ENCODE results near the gene PINLYP.

PINLYP gene

DNA sequence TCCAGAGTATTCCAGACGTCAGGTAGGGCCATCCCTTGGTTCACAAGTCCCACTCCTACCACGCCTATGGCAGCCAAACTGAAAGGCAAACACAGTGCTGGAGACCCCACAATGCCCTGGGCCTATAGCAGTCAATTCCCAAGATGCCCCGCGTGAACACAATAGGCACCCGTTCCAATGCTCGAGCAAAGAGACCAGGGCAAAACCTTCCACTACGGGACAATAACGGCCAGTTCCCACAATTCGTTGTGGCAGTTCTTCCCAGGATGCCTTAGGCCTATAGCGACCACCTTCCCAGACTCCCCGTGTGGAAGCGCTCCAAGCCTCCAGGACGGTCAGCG is 43.3 kb downstream of the PINLYP start:
- DNase-seq (ENCODE audit: low read depth in 1 of 2, low spot score in 1 of 2) = peak; percentile 65 to 73
- TF ChIP-seq, protein P1, sequence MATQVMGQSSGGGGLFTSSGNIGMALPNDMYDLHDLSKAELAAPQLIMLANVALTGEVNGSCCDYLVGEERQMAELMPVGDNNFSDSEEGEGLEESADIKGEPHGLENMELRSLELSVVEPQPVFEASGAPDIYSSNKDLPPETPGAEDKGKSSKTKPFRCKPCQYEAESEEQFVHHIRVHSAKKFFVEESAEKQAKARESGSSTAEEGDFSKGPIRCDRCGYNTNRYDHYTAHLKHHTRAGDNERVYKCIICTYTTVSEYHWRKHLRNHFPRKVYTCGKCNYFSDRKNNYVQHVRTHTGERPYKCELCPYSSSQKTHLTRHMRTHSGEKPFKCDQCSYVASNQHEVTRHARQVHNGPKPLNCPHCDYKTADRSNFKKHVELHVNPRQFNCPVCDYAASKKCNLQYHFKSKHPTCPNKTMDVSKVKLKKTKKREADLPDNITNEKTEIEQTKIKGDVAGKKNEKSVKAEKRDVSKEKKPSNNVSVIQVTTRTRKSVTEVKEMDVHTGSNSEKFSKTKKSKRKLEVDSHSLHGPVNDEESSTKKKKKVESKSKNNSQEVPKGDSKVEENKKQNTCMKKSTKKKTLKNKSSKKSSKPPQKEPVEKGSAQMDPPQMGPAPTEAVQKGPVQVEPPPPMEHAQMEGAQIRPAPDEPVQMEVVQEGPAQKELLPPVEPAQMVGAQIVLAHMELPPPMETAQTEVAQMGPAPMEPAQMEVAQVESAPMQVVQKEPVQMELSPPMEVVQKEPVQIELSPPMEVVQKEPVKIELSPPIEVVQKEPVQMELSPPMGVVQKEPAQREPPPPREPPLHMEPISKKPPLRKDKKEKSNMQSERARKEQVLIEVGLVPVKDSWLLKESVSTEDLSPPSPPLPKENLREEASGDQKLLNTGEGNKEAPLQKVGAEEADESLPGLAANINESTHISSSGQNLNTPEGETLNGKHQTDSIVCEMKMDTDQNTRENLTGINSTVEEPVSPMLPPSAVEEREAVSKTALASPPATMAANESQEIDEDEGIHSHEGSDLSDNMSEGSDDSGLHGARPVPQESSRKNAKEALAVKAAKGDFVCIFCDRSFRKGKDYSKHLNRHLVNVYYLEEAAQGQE (IDR thresholded peaks at IDR 0.05; ENCODE audit: insufficient replicate concordance, low read depth) = no peak
- TF ChIP-seq GABPA (IDR thresholded peaks at IDR 0.05; ENCODE audit: low read depth) = no peak
- TF ChIP-seq, protein P2, sequence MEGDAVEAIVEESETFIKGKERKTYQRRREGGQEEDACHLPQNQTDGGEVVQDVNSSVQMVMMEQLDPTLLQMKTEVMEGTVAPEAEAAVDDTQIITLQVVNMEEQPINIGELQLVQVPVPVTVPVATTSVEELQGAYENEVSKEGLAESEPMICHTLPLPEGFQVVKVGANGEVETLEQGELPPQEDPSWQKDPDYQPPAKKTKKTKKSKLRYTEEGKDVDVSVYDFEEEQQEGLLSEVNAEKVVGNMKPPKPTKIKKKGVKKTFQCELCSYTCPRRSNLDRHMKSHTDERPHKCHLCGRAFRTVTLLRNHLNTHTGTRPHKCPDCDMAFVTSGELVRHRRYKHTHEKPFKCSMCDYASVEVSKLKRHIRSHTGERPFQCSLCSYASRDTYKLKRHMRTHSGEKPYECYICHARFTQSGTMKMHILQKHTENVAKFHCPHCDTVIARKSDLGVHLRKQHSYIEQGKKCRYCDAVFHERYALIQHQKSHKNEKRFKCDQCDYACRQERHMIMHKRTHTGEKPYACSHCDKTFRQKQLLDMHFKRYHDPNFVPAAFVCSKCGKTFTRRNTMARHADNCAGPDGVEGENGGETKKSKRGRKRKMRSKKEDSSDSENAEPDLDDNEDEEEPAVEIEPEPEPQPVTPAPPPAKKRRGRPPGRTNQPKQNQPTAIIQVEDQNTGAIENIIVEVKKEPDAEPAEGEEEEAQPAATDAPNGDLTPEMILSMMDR (IDR thresholded peaks at IDR 0.05; ENCODE audit: insufficient read depth, low read length) = no peak
- Histone ChIP-seq H3K27ac (replicated peaks) (peak overlapping the region; percentile 89), H3K4me3 (replicated peaks; ENCODE audit: insufficient read depth, low read length) (peak overlapping the region; percentile 72), H3K27me3 (ENCODE audit: insufficient read depth, poor library complexity, severe bottlenecking) (no peaks in the 10 kb centered on the region)

DNA sequence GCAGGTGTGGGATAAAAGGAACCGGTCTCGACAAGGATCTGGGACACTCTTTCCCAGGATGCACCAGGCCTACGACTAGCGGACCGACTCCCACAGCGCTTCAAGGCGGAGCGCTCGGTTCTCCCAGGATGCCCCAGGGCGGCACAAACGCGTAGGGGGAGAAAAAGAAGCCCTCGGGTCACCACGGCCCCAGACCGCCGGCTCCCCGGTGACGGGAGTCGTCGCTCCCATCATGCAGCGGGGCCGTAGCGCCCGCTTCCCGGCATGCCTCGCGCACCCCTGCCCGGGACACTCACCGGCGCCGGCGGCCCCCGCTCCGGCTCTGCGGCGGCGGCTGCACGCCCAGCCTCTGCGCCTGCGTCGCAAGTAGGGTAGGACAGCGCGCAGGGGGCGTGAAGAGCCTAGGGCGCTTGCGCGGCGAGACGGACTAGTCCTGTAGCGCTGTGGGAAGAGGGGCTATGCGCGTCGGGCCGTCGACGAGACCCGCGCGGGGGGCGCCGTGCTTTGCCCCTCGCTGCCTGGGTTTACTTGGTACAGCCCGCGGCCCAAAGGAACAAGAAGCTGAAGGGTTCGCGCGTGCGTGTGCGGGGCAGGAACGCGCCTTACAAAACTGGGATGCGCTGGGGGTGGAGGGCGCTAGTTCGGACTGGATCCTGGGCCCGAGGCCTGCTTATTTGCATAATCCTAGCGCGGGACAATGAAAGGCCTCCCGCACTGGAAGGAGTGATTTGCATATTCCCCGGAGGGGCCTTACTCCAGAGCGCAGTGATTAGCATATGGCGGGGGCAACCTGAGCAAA is 43.9 kb downstream of the PINLYP start, which contains the start of gene ZNF428:
Gene ZNF428, minus strand, starts transcription at position 368 of the 799 bp plus-strand sequence. CDS start 5,325 bp downstream, outside the sequence.
- Histone ChIP-seq H3K4me3 (replicated peaks; ENCODE audit: insufficient read depth, low read length) (peak within 1 kb of the TSS; percentile 72), H3K27me3 (ENCODE audit: insufficient read depth, poor library complexity, severe bottlenecking) (no peaks in the 10 kb centered on the region), H3K27ac (replicated peaks) (peak within 1 kb of the TSS; percentile 89)
- peak; percentile 83 to 90 for DNase-seq (ENCODE audit: low read depth in 1 of 2, low spot score in 1 of 2)
- TF ChIP-seq, protein P1 (IDR thresholded peaks at IDR 0.05; ENCODE audit: insufficient replicate concordance, low read depth) = peak; percentile 30
- TF ChIP-seq POLR2AphosphoS5 (IDR thresholded peaks at IDR 0.05; ENCODE audit: low read depth) = 0 out of 2 replicates have a peak, but pooled peaks have one; percentile 45
- TF ChIP-seq, protein P2 (IDR thresholded peaks at IDR 0.05; ENCODE audit: insufficient read depth, low read length) = no peak

DNA sequence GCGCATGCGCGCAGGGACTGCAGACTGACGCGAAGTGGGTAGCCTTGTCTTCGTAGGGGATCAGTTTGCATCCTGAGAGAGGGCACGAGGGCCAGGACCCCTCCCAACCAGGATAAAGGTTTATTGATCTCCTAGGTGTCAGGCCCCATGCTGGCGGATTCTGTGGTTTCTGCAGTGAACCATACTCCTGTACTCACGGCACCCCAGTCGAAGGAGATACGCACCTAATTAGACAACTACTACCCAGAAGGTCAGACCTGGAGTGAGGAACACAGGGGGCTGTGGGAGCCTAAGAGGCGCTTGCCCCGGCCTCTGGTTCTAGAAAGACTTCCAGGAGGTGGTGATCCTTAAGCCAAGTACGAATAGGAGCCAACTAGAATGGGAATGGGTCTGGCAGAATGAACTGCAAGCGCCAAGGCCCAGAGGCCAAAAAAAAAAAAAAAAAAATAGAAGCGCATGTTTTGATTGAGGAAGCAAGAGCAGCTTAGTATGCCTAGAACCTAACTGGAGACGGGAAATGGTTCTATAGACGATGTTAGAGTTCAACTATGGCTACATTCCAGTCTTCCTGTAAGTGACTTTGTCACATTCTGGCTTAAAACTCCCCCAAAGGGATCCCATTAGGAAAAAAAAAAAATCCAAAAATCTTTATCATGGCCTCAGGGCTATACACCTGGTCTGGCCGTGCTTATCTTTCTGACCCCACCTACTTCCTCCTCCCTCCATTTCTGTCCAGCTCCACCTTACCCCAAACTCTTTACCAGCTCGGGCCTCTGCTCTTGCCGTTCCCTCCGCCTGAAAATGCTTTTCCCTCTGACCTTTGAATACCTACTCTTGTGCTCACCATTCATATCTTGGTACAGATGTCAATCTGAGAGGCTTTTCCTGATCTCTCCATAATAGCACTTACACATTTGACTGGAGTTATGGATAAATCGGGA is 44.7 kb downstream of the PINLYP start:
- TF ChIP-seq, protein P2 (IDR thresholded peaks at IDR 0.05; ENCODE audit: insufficient read depth, low read length) = no peak
- no peak for TF ChIP-seq SPI1 (IDR thresholded peaks at IDR 0.05; ENCODE audit: borderline replicate concordance, low read depth)
- TF ChIP-seq POLR2AphosphoS5 (IDR thresholded peaks at IDR 0.05; ENCODE audit: low read depth) = no peak; the same call in 1 of the 2 replicates
- TF ChIP-seq, protein P1 (IDR thresholded peaks at IDR 0.05; ENCODE audit: insufficient replicate concordance, low read depth) = no peak
- no peak for TF ChIP-seq GABPA (IDR thresholded peaks at IDR 0.05; ENCODE audit: low read depth)
- peak overlapping the region; percentile 72 for H3K4me3 ChIP-seq (replicated peaks; ENCODE audit: insufficient read depth, low read length)
- no peak for DNase-seq (ENCODE audit: low read depth in 1 of 2, low spot score in 1 of 2)
- peak overlapping the region; percentile 89 for H3K27ac ChIP-seq (replicated peaks)
- peaks cover 1% of the 10 kb centered on the region for H3K27me3 ChIP-seq (ENCODE audit: insufficient read depth, poor library complexity, severe bottlenecking)
